Endothelial cell (in vitro differentiated cells): ENCODE results near the gene CRYAA. TPM values are rescaled to one million over a fixed set of nuclear protein-coding genes. Genes with fewer than 3 reads are reported as not detected.

ENCODE experiments used
- DNase-seq: peaks from one replicate; pipeline ENCODE4 v3.0.0; 2021; ENCODE audit warnings: low spot score
- H3K27ac Mint-ChIP-seq: one replicate; pipeline ENCODE4 v1.8.0; 2021; ENCODE audit warnings: mixed read lengths, inconsistent platforms; ENCODE audit not compliant: unreplicated experiment
- H3K27me3 Mint-ChIP-seq: one replicate; pipeline ENCODE4 v1.8.0; 2021; ENCODE audit warnings: mild to moderate bottlenecking, moderate library complexity, mixed read lengths, inconsistent platforms; ENCODE audit not compliant: unreplicated experiment
- H3K36me3 Mint-ChIP-seq: one replicate; pipeline ENCODE4 v1.8.0; 2021; ENCODE audit warnings: mild to moderate bottlenecking, low read depth, mixed read lengths, inconsistent platforms; ENCODE audit not compliant: unreplicated experiment
- H3K4me1 Mint-ChIP-seq: one replicate; pipeline ENCODE4 v1.8.0; 2021; ENCODE audit warnings: mild to moderate bottlenecking, mixed read lengths, inconsistent platforms; ENCODE audit not compliant: unreplicated experiment
- H3K4me3 Mint-ChIP-seq: one replicate; pipeline ENCODE4 v1.8.0; 2021; ENCODE audit warnings: mild to moderate bottlenecking, mixed read lengths, inconsistent platforms; ENCODE audit not compliant: unreplicated experiment
- H3K9me3 Mint-ChIP-seq: one replicate; pipeline ENCODE4 v1.8.0; 2021; ENCODE audit warnings: mixed read lengths, inconsistent platforms; ENCODE audit not compliant: unreplicated experiment
- total RNA-seq: library from RNA; stranded (reverse); fragmentation: NEBNext Ultra II Directional; extraction: Animal tissue kit (Norgen Biotek cat#: 25700); gene quantifications from one replicate; pipeline ENCODE4 v1.2.1, GENCODE V29; 2021; ENCODE audit not compliant: unreplicated experiment
- TF ChIP-seq, protein P1 (sequence below): fragments of 200-600 bp; sonication (generic); IDR thresholded peaks from one replicate; pipeline ENCODE4 v1.5.0; 2021; ENCODE audit warnings: antibody characterized with exemption; ENCODE audit not compliant: unreplicated experiment

Gene CRYAA
- total RNA-seq, 1 donor from 2014 or later = not detected

DNA sequence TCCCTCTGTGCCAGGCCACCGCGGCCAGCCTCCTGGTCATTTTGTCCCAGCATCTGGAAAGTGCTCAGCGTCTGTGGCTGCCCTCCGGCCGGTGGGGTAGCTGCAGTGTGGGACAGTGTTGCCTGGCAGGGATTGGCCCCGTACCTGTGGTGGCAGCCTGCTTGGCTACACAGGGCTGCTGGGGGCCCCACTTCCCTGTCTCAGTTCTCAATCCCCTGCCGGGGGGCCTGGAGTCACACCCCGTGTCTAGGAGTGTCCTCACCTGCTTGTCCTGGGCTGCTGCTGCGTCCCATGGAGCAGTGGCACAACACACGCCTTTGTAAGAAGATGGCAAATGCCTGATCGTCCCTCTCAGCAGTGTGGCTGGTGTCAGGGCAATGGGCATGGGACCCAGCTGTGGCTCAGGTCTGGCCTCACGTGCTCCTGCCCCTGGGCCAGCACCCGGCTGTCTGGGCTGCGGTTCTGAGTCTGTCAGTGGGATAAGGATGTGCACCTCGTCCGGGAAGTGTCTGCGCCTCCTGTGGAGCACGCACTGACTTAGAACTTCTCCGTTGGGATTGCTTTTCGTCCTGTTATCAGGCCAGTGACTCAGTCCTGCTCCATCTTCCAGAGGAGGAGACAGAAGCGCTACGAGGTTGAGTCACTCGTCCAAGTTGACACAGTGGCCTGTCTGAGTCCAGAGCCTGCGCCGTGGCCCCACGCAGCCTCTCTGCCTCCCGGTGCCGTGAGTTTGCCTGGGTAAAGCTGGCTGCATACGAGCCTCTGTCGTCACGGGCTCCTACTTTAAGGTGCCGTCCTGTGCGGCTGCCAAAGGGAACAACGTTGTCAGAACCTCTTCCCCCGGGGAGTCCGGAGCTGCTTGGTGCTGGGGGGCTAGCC is 41.0 kb downstream of the CRYAA start:
- TF ChIP-seq, protein P1, sequence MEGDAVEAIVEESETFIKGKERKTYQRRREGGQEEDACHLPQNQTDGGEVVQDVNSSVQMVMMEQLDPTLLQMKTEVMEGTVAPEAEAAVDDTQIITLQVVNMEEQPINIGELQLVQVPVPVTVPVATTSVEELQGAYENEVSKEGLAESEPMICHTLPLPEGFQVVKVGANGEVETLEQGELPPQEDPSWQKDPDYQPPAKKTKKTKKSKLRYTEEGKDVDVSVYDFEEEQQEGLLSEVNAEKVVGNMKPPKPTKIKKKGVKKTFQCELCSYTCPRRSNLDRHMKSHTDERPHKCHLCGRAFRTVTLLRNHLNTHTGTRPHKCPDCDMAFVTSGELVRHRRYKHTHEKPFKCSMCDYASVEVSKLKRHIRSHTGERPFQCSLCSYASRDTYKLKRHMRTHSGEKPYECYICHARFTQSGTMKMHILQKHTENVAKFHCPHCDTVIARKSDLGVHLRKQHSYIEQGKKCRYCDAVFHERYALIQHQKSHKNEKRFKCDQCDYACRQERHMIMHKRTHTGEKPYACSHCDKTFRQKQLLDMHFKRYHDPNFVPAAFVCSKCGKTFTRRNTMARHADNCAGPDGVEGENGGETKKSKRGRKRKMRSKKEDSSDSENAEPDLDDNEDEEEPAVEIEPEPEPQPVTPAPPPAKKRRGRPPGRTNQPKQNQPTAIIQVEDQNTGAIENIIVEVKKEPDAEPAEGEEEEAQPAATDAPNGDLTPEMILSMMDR = no peak
- Mint-ChIP-seq H3K9me3 (no peaks in the 10 kb centered on the region), H3K27ac (no peak overlapping the region), H3K27me3 (peaks cover 8% of the 10 kb centered on the region), H3K4me3 (no peak overlapping the region), H3K36me3 (peaks cover 5% of the 10 kb centered on the region), H3K4me1 (no peaks in the 10 kb centered on the region)
- DNase-seq = no peak

DNA sequence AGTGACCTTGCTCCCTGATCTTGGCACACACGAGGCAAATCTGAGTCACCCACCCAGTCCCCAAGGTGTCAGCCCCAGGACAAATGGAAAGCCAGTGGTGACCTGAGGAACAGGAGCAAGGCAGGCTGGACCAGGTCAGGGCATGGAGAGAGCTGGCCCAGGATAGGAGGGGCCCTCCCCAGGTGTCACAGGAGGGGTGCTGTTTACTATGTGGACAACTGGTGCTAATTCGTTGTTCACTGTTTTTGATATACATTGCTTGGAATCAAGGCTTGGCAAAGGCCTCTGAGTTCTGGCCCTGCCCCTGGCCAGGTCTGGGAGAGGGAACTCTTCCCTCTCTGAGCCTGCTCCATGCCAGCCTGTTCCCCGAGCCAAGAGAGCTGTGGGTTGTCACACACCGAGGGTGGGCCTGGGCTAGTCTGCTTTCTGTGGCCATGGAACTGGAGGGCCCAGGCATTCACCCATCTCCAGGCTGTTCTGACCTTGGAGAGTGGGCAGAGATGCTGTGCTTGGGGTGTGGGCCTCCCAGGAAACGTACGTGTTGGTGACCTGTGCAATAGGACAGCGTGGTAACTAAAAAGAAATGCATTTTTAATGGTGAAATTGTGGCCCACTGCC is 41.8 kb downstream of the CRYAA start:
- H3K27ac Mint-ChIP-seq = no peak overlapping the region
- TF ChIP-seq, protein P1 = no peak
- no peaks in the 10 kb centered on the region for H3K4me1 Mint-ChIP-seq
- no peak for DNase-seq
- peaks cover 8% of the 10 kb centered on the region for H3K27me3 Mint-ChIP-seq
- H3K4me3 Mint-ChIP-seq = no peak overlapping the region
- H3K9me3 Mint-ChIP-seq = no peaks in the 10 kb centered on the region
- H3K36me3 Mint-ChIP-seq = peaks cover 5% of the 10 kb centered on the region

DNA sequence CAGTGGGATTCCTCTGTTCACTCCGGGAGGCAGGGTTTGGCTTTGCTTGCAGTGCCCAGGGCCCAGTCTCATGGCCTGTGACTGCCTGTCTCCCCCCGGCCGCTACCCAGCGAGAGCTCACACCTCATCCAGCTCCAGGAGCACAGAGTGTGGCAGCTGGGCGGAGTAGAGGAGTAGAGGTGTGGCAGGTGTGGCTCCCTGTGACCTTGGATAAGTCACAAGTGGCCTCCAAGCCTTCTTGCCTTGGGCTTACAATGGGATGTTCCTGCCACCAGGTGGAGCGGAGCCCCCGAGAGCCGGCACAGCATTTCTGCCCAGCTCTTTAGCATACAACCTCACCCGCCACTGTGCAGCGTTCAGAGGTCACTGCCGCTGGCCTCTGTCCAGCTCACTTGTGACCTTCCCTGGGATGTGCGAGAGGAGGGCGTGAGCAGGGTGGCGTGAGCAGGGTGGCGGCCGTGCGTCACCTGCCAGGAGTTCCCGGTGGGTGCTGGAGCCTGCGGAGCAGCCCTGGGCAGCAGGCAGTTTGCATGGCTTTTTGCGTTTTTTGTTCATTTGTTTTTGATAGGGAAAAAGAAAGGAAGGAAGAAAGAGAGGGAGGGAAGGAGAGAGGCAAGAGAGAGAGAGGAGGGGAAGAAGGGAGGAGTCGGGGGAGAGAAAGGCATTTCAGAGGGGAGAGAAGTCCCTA is 42.4 kb downstream of the CRYAA start:
- no peaks in the 10 kb centered on the region for H3K9me3 Mint-ChIP-seq
- H3K36me3 Mint-ChIP-seq = peaks cover 5% of the 10 kb centered on the region
- H3K4me3 Mint-ChIP-seq = no peak overlapping the region
- TF ChIP-seq, protein P1 = no peak
- no peak overlapping the region for H3K27ac Mint-ChIP-seq
- peaks cover 8% of the 10 kb centered on the region for H3K27me3 Mint-ChIP-seq
- no peaks in the 10 kb centered on the region for H3K4me1 Mint-ChIP-seq
- DNase-seq = no peak

DNA sequence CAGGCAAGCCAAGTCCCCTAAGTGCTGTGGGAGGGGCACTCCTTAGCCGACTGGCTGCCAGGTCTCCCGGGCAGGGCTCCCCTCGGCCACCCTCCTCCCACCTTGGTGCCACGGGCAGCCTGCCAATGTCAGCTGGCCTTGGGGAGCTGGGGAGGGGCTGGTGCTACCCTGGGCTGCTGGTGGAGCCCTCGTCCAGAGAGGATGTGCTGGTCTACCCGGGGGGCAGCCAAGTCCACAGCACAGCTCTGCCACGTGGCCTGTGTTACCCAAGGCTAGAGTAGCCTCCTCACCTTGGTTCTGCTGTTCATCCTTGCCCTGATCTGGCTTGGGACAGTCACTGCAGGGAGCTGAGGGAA is 42.9 kb downstream of the CRYAA start:
- H3K27me3 Mint-ChIP-seq = peaks cover 8% of the 10 kb centered on the region
- no peak for DNase-seq
- TF ChIP-seq, protein P1 = no peak
- H3K36me3 Mint-ChIP-seq = peaks cover 5% of the 10 kb centered on the region
- no peaks in the 10 kb centered on the region for H3K9me3 Mint-ChIP-seq
- no peaks in the 10 kb centered on the region for H3K4me1 Mint-ChIP-seq
- H3K4me3 Mint-ChIP-seq = no peak overlapping the region
- no peak overlapping the region for H3K27ac Mint-ChIP-seq

Other genes with a start within 250 kb of the CRYAA start
- 20.5 TPM for gene ERVH48-1, start 243.4 kb upstream of the CRYAA start, total RNA-seq
- 8.2 TPM for gene PKNOX1, start 194.4 kb upstream of the CRYAA start, total RNA-seq
- gene CBS, start 93.2 kb upstream of the CRYAA start, total RNA-seq = 91.1 TPM
- 28.6 TPM for gene U2AF1, start 61.4 kb upstream of the CRYAA start, total RNA-seq